Activated CD8-positive, alpha-beta memory T cell treated with anti-CD3 and anti-CD28 coated beads, Interleukin-2, amount 50 U/mL, for 1 hour (primary cell): Measurements from ENCODE around the gene SLC22A7.
A peak's percentile ranks its signal among the peaks of the same experiment; 100 is the strongest.
"Not testable (repeated sequence)": the region's sequence is repeated elsewhere in the genome, so short reads cannot be mapped to it uniquely, and the experiment has no call there.

ENCODE experiments used
- DNase-seq: peaks from one replicate; pipeline ENCODE4 v3.0.0-alpha.2; 2020; ENCODE audit errors: extremely low read depth

The SLC22A7 gene

GRCh38 chr6:43302126-43302525 lies 4.1 kb downstream of the SLC22A7 start:
- DNase-seq: no peak

- not testable (repeated sequence) for DNase-seq
These were observed 4.9 kb downstream of the SLC22A7 start for GRCh38 chr6:43303006-43303405.

GRCh38 chr6:43303751-43304331 lies 5.8 kb downstream of the SLC22A7 start:
- no peak for DNase-seq

- DNase-seq: no peak
These were observed 6.3 kb downstream of the SLC22A7 start for GRCh38 chr6:43304361-43304760.

- no peak for DNase-seq
These were observed 6.8 kb downstream of the SLC22A7 start for GRCh38 chr6:43304882-43305281.

GRCh38 chr6:43306086-43306485 lies 8.0 kb downstream of the SLC22A7 start:
- DNase-seq: no peak

- DNase-seq: no peak
These were observed 9.5 kb downstream of the SLC22A7 start for GRCh38 chr6:43307451-43308100.

GRCh38 chr6:43308101-43308989 lies 10.3 kb downstream of the SLC22A7 start, which contains the start of gene CRIP3:
Gene CRIP3 (minus strand): TSS chr6:43308826. CDS start chr6:43308792, 34 bp downstream.
- DNase-seq: peak; percentile 14

- no peak for DNase-seq
These were observed 11.0 kb downstream of the SLC22A7 start for GRCh38 chr6:43308990-43309477.

GRCh38 chr6:43310134-43310533 lies 12.1 kb downstream of the SLC22A7 start:
- no peak for DNase-seq

GRCh38 chr6:43310624-43311023 lies 12.6 kb downstream of the SLC22A7 start:
- DNase-seq: no peak

- DNase-seq: no peak
These were observed 13.6 kb downstream of the SLC22A7 start for GRCh38 chr6:43311666-43312065.

GRCh38 chr6:43313813-43314212 lies 15.8 kb downstream of the SLC22A7 start:
- DNase-seq: no peak

GRCh38 chr6:43318011-43318410 lies 20.0 kb downstream of the SLC22A7 start:
- no peak for DNase-seq

- DNase-seq: no peak
These were observed 27.8 kb downstream of the SLC22A7 start for GRCh38 chr6:43325876-43326275.

GRCh38 chr6:43328528-43328927 lies 30.5 kb downstream of the SLC22A7 start:
- DNase-seq: no peak

- DNase-seq: no peak
These were observed 33.4 kb downstream of the SLC22A7 start for GRCh38 chr6:43331470-43331869.

GRCh38 chr6:43331891-43332290 lies 33.8 kb downstream of the SLC22A7 start:
- no peak for DNase-seq

GRCh38 chr6:43334466-43335095 lies 36.5 kb downstream of the SLC22A7 start:
- DNase-seq: no peak

- no peak for DNase-seq
These were observed 37.4 kb downstream of the SLC22A7 start for GRCh38 chr6:43335469-43335868.

- no peak for DNase-seq
These were observed 38.3 kb downstream of the SLC22A7 start for GRCh38 chr6:43336382-43336781.

GRCh38 chr6:43338243-43338642 lies 40.2 kb downstream of the SLC22A7 start:
- no peak for DNase-seq
